Hepatocyte (in vitro differentiated cells): ENCODE results near the gene GRIK4. TPM values are rescaled to one million over a fixed set of nuclear protein-coding genes. Genes with fewer than 3 reads are reported as not detected.

Experiments used
- DNase-seq: peaks from one replicate; pipeline ENCODE4 v3.0.0-alpha.2; 2016; ENCODE audit warnings: low spot score
- H2AFZ ChIP-seq: fragments of 200-600 bp; sonication (generic); 2 replicates; pipeline ENCODE4 v1.6.0; 2016; ENCODE audit warnings: antibody characterized with exemption, mild to moderate bottlenecking
- H3K27ac ChIP-seq: fragments of 200-600 bp; sonication (generic); 2 replicates; pipeline ENCODE4 v1.5.1; 2016; ENCODE audit warnings: mild to moderate bottlenecking
- H3K27me3 ChIP-seq: fragments of 200-600 bp; sonication (generic); 2 replicates; pipeline ENCODE4 v1.6.1; 2016
- H3K36me3 ChIP-seq: fragments of 200-600 bp; sonication (generic); replicated peaks from 2 replicates; pipeline ENCODE4 v1.5.1; 2016; ENCODE audit warnings: low read depth; ENCODE audit not compliant: insufficient read depth
- H3K4me1 ChIP-seq: fragments of 200-600 bp; sonication (generic); 2 replicates; pipeline ENCODE4 v1.5.1; 2016; ENCODE audit warnings: mild to moderate bottlenecking, moderate library complexity; ENCODE audit not compliant: insufficient read depth
- H3K4me2 ChIP-seq: fragments of 200-600 bp; sonication (generic); 2 replicates; pipeline ENCODE4 v1.6.0; 2016
- H3K4me3 ChIP-seq: fragments of 200-600 bp; sonication (generic); 2 replicates; pipeline ENCODE4 v1.5.1; 2016; ENCODE audit warnings: mild to moderate bottlenecking
- H3K79me2 ChIP-seq: fragments of 200-600 bp; sonication (generic); 2 replicates; pipeline ENCODE4 v1.6.0; 2017; ENCODE audit warnings: mild to moderate bottlenecking
- H3K9me2 ChIP-seq: fragments of 200-600 bp; sonication (generic); replicated peaks from 2 replicates; pipeline ENCODE4 v1.6.0; 2017; ENCODE audit warnings: mild to moderate bottlenecking; ENCODE audit not compliant: insufficient read depth
- H3K9me3 ChIP-seq: fragments of 200-600 bp; sonication (generic); 2 replicates; pipeline ENCODE4 v1.5.1; 2016; ENCODE audit warnings: low read depth, mild to moderate bottlenecking
- H4K20me1 ChIP-seq: fragments of 200-600 bp; sonication (generic); 2 replicates; pipeline ENCODE4 v1.6.0; 2016; ENCODE audit warnings: mild to moderate bottlenecking; ENCODE audit not compliant: insufficient read depth, poor library complexity, severe bottlenecking
- EZH2 ChIP-seq: fragments of 200-600 bp; sonication (generic); IDR thresholded peaks from 2 replicates; pipeline ENCODE4 v1.6.1; 2016; ENCODE audit warnings: antibody characterized with exemption, mild to moderate bottlenecking, borderline replicate concordance
- EZH2phosphoT487 ChIP-seq: fragments of 200-600 bp; sonication (generic); IDR thresholded peaks from one replicate; pipeline ENCODE4 v1.6.1; 2018; ENCODE audit warnings: antibody characterized with exemption, mild to moderate bottlenecking, low read depth, moderate library complexity; ENCODE audit not compliant: unreplicated experiment, severe bottlenecking
- WGBS: methylation state at CpG from one replicate; pipeline ENCODE4 v1.1.6; 2016; ENCODE audit warnings: low lambda C conversion rate; ENCODE audit errors: missing lambda C conversion rate; 5-methylcytosine and 5-hydroxymethylcytosine counted together
- polyA plus RNA-seq: library from polyadenylated mRNA; unstranded; fragments of >200 nt; fragmentation: Nextera tagmentation; extraction: Ambion mirVana; gene quantifications from 2 replicates; pipeline ENCODE4 v1.2.1, GENCODE V29; 2016
- total RNA-seq: library from RNA; depleted of rRNA; stranded (reverse); fragments of >200 nt; gene quantifications from 2 replicates; pipeline ENCODE4 v1.2.3, GENCODE V29; 2014
- TF ChIP-seq, protein P1 (sequence below): fragments of 200-600 bp; sonication (generic); IDR thresholded peaks from 2 replicates; pipeline ENCODE4 v1.5.1; 2016; ENCODE audit warnings: antibody characterized with exemption, mild to moderate bottlenecking; ENCODE audit not compliant: poor library complexity

The GRIK4 gene
- total and polyA plus RNA-seq, 2 experiments from 2014 or later: 1.5 to 2.3 TPM

- Histone ChIP-seq H3K36me3 (no peaks in the 10 kb centered on the region), H2AFZ (no peak overlapping the region), H3K9me2 (no peaks in the 10 kb centered on the region), H4K20me1 (no peaks in the 10 kb centered on the region), H3K4me1 (no peaks in the 10 kb centered on the region), H3K9me3 (no peaks in the 10 kb centered on the region), H3K4me3 (no peak overlapping the region), H3K79me2 (no peaks in the 10 kb centered on the region), H3K4me2 (no peak overlapping the region), H3K27me3 (peaks cover 9% of the 10 kb centered on the region), H3K27ac (no peak overlapping the region)
- 66% methylated on average over 2 of the region's 2 CpGs for WGBS
- TF ChIP-seq, protein P1, sequence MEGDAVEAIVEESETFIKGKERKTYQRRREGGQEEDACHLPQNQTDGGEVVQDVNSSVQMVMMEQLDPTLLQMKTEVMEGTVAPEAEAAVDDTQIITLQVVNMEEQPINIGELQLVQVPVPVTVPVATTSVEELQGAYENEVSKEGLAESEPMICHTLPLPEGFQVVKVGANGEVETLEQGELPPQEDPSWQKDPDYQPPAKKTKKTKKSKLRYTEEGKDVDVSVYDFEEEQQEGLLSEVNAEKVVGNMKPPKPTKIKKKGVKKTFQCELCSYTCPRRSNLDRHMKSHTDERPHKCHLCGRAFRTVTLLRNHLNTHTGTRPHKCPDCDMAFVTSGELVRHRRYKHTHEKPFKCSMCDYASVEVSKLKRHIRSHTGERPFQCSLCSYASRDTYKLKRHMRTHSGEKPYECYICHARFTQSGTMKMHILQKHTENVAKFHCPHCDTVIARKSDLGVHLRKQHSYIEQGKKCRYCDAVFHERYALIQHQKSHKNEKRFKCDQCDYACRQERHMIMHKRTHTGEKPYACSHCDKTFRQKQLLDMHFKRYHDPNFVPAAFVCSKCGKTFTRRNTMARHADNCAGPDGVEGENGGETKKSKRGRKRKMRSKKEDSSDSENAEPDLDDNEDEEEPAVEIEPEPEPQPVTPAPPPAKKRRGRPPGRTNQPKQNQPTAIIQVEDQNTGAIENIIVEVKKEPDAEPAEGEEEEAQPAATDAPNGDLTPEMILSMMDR: no peak
- TF ChIP-seq EZH2 (no peak), EZH2phosphoT487 (no peak)
- DNase-seq: no peak
Measured at GRCh38 chr11:120780239-120780638, 268.7 kb downstream of the GRIK4 start.

DNA sequence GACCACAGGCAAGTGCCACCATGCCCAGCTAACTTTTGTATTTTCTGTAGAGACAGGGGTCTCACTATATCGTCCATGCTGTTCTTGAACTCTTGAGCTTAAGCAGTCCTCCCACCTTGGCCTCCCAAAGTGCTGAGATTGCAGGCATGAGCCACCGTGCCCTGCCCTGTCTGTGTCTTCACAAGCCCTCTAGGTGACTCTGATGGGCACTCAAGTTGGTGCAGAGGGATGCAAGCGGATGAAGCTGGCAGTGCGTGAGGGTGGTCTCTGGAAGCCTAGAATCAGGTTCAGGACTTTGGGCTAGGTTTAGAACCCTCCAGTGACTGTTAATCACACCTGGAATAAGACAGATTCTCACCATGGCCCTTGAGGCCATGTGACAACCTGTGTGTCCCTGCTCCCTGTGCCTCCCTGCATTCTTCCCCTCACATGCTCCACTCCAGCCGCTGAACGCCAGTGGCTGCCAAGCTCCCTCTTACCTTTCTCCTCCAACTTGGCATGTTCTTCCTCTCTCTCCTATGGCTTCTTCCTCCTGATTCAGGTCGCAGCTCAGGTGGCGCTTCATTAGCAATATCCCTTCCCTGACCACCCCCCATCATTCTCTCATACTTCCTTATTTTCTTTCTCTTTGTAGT, 270.1 kb downstream of the GRIK4 start:
- no peaks in the 10 kb centered on the region for H3K9me3 ChIP-seq
- no peaks in the 10 kb centered on the region for H3K4me1 ChIP-seq
- no peak overlapping the region for H3K4me3 ChIP-seq
- no peak for DNase-seq
- H3K9me2 ChIP-seq: no peaks in the 10 kb centered on the region
- H3K27ac ChIP-seq: no peak overlapping the region
- H3K27me3 ChIP-seq: peaks cover 9% of the 10 kb centered on the region
- no peaks in the 10 kb centered on the region for H3K36me3 ChIP-seq
- H2AFZ ChIP-seq: no peak overlapping the region
- WGBS: 95% methylated on average over 8 of the region's 8 CpGs
- H3K4me2 ChIP-seq: no peak overlapping the region
- H3K79me2 ChIP-seq: no peaks in the 10 kb centered on the region
- H4K20me1 ChIP-seq: no peaks in the 10 kb centered on the region
- TF ChIP-seq, protein P1: no peak
- no peak for TF ChIP-seq EZH2
- no peak for TF ChIP-seq EZH2phosphoT487

GRCh38 chr11:120784566-120785251, 273.2 kb downstream of the GRIK4 start:
- H3K9me2 ChIP-seq: no peaks in the 10 kb centered on the region
- 91% methylated on average over 11 of the region's 12 CpGs for WGBS
- H3K27me3 ChIP-seq: peaks cover 9% of the 10 kb centered on the region
- H2AFZ ChIP-seq: no peak overlapping the region
- no peak overlapping the region for H3K4me2 ChIP-seq
- H3K9me3 ChIP-seq: no peaks in the 10 kb centered on the region
- no peaks in the 10 kb centered on the region for H3K79me2 ChIP-seq
- TF ChIP-seq EZH2phosphoT487: no peak
- no peak for TF ChIP-seq EZH2
- TF ChIP-seq, protein P1: no peak
- DNase-seq: no peak
- no peak overlapping the region for H3K4me3 ChIP-seq
- no peak overlapping the region for H3K27ac ChIP-seq
- no peaks in the 10 kb centered on the region for H3K36me3 ChIP-seq
- H4K20me1 ChIP-seq: no peaks in the 10 kb centered on the region
- H3K4me1 ChIP-seq: no peaks in the 10 kb centered on the region
